HG03280 (cell line): Measurements from ENCODE around the gene WWP2.

Source experiments
- ATAC-seq: cut with Tn5 transposase; IDR thresholded peaks from one replicate; pipeline ENCODE4 v1.9.1; 2021; ENCODE audit warnings: mild to moderate bottlenecking, moderate library complexity; ENCODE audit not compliant: unreplicated experiment

WWP2 gene

DNA sequence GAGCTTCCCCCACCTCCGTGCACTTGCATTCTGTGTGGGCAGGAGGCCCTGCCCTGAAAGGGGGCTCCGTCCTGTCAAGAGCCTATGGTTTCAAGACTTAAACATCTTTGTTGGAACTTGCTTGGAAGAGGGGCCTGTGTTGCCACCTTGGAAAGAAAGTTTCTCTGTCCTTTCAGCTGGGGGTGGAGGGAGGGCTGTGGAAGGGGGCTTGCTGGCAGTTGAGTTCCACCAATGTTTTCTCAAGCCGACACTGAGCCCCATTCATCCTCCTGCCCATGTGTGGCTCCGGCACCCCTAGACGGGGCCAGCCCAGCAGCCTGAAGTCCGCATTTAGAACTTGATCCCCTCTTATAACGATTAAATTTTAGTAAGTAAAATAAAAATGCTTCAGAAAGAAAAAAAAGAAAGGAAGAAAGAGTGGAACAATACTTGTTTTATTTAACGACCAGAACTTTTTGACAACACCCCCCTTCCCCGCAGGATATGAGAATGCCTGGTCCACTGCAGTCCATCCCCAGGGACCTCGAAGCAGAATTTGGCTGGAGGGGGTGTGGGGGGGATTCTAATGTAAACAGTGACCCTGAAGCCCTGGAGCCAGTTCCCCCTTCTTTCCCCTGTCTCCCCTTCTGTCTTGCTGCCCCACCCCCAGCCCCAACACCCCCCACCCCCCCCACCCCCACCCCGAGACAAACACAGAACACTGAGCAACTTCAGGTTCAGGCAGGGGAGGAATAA lies 162.1 kb downstream of the WWP2 start:
- no peak for ATAC-seq

DNA sequence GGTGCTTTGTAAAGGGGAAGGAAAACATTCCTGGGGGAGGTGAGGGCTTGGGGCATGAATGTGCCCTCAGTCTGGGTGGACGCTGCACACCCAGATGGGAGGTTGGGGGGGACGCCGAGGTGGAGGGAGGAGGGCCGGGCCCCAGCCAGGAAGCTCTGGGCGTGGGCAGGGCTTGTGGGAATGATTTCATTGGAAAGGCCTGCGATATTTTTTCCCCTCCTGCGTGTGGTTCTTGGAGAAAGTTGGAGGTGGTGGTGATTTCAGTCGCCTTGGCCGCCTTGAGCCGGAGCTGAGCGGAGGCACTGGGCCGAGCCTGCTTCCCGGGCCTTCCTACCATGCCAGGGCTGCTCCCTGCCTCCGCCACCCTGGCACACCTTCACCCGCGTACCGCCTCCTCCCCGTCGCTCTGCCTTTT lies 162.7 kb downstream of the WWP2 start:
- ATAC-seq, result no peak

DNA sequence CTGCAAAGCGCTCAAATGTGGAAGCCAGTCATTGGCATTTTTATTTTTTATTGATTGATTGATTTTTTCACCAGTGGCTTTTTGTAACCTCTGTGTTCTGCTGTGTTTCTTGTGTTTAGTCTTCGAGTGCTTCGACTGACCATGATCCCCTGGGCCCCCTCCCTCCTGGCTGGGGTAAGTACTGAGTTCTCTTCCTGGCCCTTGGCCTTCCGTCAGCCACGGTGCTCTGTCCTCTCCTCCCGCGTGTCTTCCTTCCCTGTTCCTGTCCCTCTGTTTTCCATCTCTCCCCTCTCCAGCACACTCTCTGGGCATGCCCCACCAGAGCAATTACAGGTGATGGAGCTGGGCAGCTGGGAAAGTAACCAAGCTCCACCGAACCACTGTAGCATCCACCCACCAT lies 163.2 kb downstream of the WWP2 start:
- no peak for ATAC-seq

DNA sequence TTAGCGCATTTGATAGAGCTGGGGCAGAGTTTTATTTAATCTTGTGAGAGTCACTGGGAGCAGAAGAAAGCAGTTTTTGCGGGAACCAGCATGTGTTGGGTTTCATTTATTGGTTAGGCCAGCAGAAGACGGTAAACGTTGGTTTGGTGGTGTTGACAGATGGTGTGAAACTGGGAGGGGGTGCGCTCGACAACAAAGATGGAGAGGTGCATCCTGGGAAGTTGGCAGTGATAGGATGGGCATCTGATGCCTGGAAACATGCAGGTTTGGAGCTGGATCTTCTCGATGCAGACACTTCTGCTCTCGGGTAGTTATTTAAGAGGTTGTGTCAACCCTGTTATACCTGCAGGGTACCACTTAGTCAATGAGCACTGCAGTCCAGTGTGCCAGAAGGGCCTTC lies 164.1 kb downstream of the WWP2 start:
- ATAC-seq, result no peak

DNA sequence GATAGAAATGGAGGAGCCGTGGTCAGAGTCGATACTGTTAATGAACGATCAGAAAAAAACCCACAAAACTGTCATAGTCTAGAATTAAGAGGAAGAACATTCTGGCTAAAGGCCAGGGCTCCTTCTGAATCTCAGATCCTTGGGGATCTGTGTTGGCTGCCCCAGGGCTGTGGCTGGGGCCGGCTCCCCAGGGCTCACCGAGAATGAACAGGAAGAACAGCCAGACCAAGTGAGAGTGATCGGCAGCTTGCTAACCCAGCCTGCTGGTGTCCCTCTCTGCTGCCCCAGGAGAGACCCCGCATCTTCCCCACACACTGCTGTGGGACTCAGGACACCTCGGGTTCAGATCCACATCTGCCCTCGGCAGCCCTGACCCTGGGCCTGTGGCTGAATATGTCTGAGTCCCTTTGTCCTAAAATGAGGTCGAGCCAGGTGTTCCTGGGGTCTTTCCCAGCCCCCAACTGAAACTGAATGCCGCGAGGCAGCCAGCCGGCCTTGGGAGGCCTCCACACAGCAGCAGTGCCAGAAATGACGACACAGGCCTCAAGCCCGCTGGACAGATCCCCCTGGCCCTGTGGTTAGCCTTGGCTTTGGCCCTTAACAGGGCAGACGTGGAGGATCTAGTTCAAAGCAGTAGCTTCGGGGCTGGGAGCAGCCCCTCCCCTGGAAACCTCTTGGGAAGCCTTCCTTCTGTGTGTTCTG lies 165.1 kb downstream of the WWP2 start:
- ATAC-seq, result no peak

DNA sequence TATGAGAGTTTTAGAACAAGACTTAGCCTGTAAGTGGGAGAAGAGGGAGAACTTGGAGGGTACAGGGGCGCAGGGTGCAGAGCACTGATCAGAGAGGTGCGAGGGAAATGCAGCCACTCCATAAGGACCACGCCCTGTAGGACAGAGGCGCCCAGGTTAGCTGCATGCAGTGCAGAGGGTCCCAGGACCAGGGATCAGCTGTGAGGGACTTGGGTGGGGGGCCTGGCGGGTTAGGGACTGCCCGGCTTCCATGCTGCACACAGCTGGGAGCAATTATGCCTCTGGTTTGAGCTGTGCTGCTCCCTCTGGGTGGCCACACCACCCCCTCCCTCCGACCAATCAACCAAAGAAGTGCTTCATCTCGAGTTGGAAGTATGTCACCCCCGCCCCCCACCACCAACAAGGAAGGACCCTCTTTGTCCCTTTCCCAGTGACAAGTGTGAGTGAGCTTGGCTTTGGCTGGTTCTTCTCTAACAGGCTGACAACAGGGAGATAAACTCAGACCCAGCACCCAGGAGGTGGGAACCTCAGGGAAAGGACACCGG lies 166.8 kb downstream of the WWP2 start:
- ATAC-seq, result no peak

DNA sequence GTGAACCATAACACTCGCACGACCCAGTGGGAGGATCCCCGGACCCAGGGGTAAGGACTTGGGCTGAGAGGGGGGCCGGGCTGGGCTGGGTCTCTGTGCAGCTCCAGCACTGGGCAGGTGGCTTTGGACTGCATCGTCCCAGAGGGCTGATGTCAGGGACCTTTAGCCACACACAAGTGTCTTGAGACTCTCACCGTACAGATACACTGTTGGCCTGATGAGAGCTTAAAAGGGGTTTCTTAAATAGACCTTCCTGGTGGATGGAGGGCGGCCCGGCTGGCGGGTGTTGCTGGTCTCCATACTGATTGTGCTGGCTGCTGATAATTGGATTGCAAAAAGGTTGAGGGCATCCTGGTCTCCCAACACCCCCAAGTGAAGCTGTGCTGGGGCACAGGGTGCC lies 167.3 kb downstream of the WWP2 start:
- ATAC-seq, result no peak

DNA sequence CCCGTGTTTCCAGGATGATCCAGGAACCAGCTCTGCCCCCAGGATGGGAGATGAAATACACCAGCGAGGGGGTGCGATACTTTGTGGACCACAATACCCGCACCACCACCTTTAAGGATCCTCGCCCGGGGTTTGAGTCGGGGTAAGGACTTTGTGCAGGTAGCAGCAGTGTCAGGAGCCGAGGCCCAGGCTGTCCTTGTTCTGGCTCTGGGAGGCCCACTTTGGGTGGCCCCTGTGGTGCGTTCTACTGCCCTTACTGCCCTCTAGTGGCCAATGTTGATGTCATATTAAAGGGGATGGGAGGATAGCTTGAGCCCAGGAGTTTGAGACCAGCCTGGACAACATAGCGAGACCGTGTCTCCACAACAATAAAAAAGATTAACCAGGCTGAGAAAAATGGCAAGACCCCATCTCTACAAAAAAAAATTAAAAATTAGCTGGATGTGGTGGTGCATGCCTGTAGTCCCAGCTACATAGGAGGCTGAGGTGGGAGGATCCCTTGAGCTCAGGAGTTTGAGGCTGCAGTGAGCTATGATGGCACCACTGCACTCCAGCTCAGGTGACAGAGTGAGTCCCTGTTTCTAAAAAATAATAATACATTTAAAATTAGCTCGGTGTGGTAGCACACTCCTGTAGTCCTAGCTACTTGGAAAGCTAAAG lies 168.1 kb downstream of the WWP2 start:
- peak; percentile 57 for ATAC-seq

DNA sequence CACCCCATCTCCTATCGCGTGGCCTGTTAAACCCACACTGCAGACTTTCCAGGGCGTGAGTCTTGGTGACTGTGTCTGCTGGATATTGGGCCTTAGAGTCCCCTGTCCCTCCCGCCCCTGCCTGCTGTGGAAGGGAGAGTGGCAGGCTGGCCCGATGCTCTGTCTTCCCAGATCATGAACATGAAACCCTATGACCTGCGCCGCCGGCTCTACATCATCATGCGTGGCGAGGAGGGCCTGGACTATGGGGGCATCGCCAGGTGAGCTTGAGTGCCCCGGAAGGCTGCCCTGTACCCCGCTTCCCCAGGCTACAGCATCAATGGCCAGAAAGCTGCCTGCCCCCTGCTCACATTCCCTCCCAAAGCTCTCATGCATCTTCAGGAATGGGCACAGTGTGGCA lies 169.5 kb downstream of the WWP2 start:
- ATAC-seq, result no peak

DNA sequence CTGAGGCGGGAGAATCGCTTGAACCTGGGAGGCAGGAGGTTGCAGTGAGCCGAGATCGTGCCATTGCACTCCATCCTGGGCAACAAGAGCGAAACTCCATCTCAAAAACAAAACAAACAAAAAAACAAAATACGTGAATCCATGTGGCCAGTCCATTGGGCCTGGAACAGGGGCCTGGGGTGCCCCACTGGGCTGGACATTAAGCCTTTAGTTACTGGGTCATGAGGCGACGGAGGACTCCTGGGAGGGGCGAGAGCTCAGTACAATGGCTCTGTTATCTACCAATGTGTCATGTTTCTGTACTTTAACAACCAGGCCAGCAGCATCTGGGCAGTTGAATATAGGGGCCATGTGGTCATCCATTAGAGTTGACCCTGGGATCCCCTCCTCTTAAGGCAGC lies 170.1 kb downstream of the WWP2 start:
- no peak for ATAC-seq

DNA sequence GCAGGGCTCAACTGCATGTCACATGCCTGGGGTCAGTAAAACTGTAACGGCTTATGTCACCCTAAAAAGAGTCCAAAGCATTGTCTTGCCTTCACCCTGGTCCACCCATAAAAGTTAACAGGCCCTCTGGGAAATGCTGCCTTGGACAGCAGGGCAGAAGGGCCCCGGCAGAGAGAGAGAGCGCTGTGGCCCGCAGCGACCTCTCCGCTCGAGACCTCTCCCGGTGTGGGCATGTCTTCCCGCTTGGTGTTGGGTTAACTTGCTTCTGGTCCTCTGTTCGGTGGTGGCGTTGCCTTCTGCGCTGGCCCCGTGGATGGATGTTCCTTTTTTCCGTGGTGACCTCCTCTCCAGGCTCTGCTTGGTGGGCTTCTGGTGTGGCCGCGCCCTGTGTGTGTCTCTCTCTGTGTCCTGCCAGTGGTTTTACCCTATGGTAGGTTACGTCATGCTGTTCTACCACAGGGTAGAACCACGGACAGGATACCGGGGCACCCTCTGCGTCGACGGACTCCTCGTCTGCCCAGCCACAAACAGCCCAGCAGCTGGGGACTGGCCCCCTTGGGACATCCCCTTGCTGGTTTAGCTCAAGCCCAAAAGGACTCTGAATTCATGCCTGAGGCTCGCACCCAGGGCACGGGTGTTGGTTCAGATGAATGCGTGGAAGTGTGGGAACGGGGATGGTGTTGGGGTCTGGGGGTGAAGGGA lies 170.7 kb downstream of the WWP2 start:
- ATAC-seq, result no peak

DNA sequence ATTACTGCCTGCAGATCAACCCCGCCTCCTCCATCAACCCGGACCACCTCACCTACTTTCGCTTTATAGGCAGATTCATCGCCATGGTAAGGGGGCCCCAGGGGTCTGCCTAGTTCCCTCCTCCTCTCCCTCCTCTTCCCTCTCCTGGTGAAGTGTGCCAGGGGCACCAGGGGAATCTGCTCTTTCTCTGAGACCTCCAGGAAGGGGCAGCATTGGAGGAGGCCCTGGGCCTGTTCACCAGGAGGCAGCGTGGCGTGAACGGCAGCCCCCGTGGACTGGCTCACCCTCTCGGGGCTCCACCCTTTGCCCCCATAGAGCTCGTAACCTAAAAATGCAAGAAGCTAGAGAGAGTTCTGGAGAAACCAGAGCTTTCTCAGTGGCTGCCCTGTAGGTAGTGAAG lies 171.9 kb downstream of the WWP2 start:
- no peak for ATAC-seq

DNA sequence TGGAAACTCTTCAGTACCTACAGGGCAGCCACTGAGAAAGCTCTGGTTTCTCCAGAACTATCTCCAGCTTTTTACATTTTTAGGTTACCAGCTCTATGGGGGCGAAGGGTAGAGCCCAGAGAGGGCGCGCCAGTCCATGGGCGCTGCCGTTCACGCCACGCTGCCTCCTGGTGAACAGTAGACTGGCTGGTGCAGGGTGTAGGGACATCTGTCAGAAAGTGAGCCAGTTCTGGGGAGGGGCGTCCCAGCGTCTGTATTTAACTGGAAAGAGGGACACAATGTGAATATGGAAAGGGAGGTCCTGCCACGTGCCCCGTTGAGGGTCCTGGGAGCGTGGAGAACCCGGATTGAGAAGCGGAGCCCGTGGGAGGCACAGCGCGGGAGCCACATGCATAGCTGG lies 172.6 kb downstream of the WWP2 start:
- no peak for ATAC-seq

DNA sequence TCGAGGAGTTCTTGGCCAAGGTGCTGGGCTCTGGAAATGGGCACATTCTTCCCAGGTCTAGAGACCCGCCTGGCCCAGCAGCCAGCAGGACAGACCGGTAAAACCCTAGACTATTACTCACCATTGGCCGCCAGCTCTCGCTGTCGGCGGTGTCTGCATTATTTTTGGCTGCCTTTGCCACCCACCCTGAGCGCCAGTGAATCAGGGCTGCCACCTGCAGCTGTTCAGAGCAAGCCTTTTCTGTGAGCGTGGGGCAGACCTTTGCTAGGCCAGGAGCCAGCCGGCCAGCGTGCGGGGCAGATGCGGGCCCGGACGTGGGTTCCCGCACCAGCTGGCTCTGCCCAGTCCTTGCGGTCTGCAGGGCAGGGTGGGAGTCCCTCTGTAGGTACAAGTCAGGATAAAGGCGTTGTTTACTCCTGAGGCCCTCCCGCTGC lies 173.2 kb downstream of the WWP2 start:
- no peak for ATAC-seq

DNA sequence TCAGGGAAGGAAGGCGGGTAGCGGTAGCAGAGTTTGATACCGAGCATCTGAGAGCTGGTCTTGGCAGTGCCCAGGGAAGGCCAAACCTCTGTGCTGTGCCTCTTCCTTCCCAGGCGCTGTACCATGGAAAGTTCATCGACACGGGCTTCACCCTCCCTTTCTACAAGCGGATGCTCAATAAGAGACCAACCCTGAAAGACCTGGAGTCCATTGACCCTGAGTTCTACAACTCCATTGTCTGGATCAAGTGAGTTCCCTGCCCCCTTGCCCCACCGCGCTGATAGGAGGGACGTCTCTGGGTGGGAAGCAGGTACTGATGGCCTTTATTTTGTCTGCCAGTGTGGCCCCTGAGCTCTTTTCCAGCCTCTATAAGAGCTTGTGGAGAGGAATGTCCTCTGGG lies 173.6 kb downstream of the WWP2 start:
- ATAC-seq, result no peak

DNA sequence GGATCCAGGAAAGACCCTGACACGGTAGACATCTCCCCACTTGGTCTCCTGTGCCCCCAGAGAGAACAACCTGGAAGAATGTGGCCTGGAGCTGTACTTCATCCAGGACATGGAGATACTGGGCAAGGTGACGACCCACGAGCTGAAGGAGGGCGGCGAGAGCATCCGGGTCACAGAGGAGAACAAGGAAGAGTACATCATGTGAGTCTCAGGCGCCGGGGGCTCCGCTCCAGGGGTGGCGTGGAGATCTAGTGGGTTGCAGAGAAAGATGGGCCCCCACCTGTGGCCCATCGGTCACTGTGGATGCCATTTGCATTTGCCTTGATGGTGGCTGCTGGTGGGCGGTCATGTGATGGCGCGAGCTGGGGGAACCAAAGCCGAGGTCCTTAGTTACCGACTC lies 174.1 kb downstream of the WWP2 start:
- no peak for ATAC-seq

DNA sequence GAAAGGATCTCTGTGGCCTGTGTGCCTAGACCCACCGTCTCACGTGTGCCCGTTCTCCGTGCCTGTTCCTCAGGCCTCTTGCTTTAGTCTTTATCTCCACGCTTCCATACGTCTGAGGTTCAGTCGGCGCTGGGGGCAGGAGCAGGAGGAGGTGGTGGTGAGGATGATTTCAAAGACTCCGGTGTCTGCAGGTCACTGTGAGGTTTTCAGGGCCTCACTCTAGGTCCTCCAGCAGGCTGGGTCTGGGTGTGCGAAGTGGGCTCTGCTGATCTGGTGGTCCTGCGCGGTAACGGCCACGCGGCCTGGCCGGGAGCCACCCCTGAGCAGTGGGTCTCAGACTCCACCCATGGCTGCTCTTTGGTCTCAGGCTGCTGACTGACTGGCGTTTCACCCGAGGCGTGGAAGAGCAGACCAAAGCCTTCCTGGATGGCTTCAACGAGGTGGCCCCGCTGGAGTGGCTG lies 174.6 kb downstream of the WWP2 start:
- ATAC-seq, result no peak

DNA sequence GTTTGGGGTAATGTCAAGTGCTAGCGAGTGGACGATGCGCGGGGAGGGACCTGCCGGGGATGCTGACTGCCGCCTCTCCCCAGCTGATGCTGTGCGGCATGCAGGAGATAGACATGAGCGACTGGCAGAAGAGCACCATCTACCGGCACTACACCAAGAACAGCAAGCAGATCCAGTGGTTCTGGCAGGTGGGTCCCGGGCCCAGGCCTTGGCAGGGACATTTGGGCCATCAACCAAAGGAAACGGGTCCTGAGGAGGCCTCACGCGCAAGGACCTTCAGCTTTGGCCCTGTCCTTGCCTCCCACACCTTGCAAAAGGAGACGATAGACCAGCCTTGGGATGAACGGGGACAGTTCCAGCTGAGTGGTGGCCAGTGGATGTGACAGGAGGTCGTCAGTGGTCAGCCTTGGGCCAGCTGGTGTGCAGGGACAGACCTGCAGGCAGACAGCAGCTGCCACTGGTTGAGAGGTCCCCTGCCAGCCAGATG lies 175.4 kb downstream of the WWP2 start:
- ATAC-seq, result no peak

DNA sequence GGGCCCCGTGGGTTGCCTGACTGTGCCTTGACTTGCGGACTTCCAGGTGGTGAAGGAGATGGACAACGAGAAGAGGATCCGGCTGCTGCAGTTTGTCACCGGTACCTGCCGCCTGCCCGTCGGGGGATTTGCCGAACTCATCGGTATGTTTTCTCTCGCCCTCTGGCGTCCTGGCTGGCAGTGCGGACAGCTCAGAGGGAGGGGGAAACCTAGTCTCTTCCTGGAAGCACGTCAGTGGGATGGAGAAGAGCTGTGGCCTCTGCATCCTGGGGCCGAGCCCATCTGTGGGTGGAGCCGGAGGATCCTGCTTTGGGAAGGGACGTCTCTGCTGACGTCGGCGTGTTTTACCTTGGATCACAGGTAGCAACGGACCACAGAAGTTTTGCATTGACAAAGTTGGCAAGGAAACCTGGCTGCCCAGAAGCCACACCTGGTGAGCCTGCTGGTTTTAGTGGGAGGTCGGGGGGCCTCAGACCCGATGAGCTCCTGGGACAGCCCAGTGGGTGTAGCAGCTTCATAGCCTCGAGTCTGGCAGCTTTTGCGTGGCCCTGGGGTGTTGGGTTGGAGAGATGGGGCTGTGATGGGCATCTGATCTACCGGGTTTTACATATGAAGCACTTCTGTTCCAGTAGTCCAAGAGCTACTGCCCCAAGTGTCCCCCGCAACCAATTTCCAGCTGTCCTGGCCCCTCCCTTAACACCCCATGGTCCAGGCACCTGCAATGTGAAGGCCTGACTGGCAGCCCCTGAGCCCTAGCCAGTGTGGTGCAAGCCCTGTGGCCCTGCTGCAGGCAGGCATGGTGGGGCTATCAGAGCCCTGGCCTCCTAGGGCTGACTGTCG lies 177.1 kb downstream of the WWP2 start:
- ATAC-seq, result no peak
